ENCODE measurements around the gene IVL.

IVL gene

GRCh38 chr1:152912471-152912870 lies 4.1 kb downstream of the IVL start:
- no peak for TF ChIP-seq CTCF (conservative IDR thresholded peaks at IDR 0.05)
- H3K27ac ChIP-seq = no peak overlapping the region

GRCh38 chr1:152912900-152913299 lies 4.6 kb downstream of the IVL start:
- no peak overlapping the region for H3K27ac ChIP-seq
- TF ChIP-seq CTCF (conservative IDR thresholded peaks at IDR 0.05) = no peak

GRCh38 chr1:152917794-152918193 lies 9.4 kb downstream of the IVL start:
- peak; percentile 73 for TF ChIP-seq CTCF (conservative IDR thresholded peaks at IDR 0.05)
- no peak overlapping the region for H3K27ac ChIP-seq

GRCh38 chr1:152919071-152919470 lies 10.7 kb downstream of the IVL start:
- TF ChIP-seq CTCF (conservative IDR thresholded peaks at IDR 0.05) = no peak
- no peak overlapping the region for H3K27ac ChIP-seq

- no peak overlapping the region for H3K27ac ChIP-seq
- TF ChIP-seq CTCF (conservative IDR thresholded peaks at IDR 0.05) = no peak
Measured at GRCh38 chr1:152924191-152924590, 15.8 kb downstream of the IVL start.

GRCh38 chr1:152926091-152926490 lies 17.7 kb downstream of the IVL start:
- peak overlapping the region; percentile 35 for H3K27ac ChIP-seq
- peak; percentile 78 for TF ChIP-seq CTCF (conservative IDR thresholded peaks at IDR 0.05)

GRCh38 chr1:152928671-152929070 lies 20.3 kb downstream of the IVL start:
- no peak for TF ChIP-seq CTCF (conservative IDR thresholded peaks at IDR 0.05)
- no peak overlapping the region for H3K27ac ChIP-seq
